Smooth muscle cell (in vitro differentiated cells): ENCODE results near the gene HOXD9. TPM values are rescaled to one million over a fixed set of nuclear protein-coding genes. Genes with fewer than 3 reads are reported as not detected.

Experiments used
- DNase-seq: peaks from one replicate; lab custom pipeline; 2025; ENCODE audit not compliant: unreplicated experiment; lab: John Stamatoyannopoulos, UW
- H2AFZ ChIP-seq: fragments of 200-600 bp; sonication (generic); 2 replicates; pipeline ENCODE4 v1.6.0; 2016; ENCODE audit warnings: antibody characterized with exemption, low read depth, mild to moderate bottlenecking
- H3F3A ChIP-seq: fragments of 200-600 bp; sonication (generic); 2 replicates; pipeline ENCODE4 v1.6.0; 2017; ENCODE audit warnings: antibody characterized with exemption, low read depth
- H3K27ac ChIP-seq: fragments of 200-600 bp; sonication (generic); 2 replicates; pipeline ENCODE4 v1.5.1; 2016; ENCODE audit warnings: low read depth, mild to moderate bottlenecking
- H3K27me3 ChIP-seq: fragments of 200-600 bp; sonication (generic); 2 replicates; pipeline ENCODE4 v1.6.1; 2016; ENCODE audit warnings: low read depth, mild to moderate bottlenecking
- H3K36me3 ChIP-seq: fragments of 200-600 bp; sonication (generic); 2 replicates; pipeline ENCODE4 v1.5.1; 2016; ENCODE audit warnings: low read depth
- H3K4me1 ChIP-seq: fragments of 200-600 bp; sonication (generic); 2 replicates; pipeline ENCODE4 v1.5.1; 2016; ENCODE audit warnings: low read depth
- H3K4me2 ChIP-seq: fragments of 200-600 bp; sonication (generic); 2 replicates; pipeline ENCODE4 v1.6.0; 2016; ENCODE audit warnings: mild to moderate bottlenecking
- H3K4me3 ChIP-seq: fragments of 200-600 bp; sonication (generic); 2 replicates; pipeline ENCODE4 v1.5.1; 2016; ENCODE audit warnings: mild to moderate bottlenecking
- H3K79me2 ChIP-seq: fragments of 200-600 bp; sonication (generic); 2 replicates; pipeline ENCODE4 v1.6.0; 2016; ENCODE audit warnings: low read depth, mild to moderate bottlenecking
- H3K9ac ChIP-seq: fragments of 200-600 bp; sonication (generic); 2 replicates; pipeline ENCODE4 v1.6.0; 2016; ENCODE audit warnings: low read depth
- H3K9me3 ChIP-seq: fragments of 200-600 bp; sonication (generic); replicated peaks from 2 replicates; pipeline ENCODE4 v1.5.1; 2016; ENCODE audit warnings: low read depth
- H4K20me1 ChIP-seq: fragments of 200-600 bp; sonication (generic); 2 replicates; pipeline ENCODE4 v1.6.0; 2016; ENCODE audit warnings: low read depth
- WGBS: methylation state at CpG from one replicate; pipeline ENCODE4 v1.1.7; 2016; ENCODE audit warnings: low lambda C conversion rate; 5-methylcytosine and 5-hydroxymethylcytosine counted together
- polyA plus RNA-seq: library from polyadenylated mRNA; unstranded; fragments of >200 nt; fragmentation: Nextera tagmentation; extraction: Ambion mirVana; gene quantifications from 2 replicates; pipeline ENCODE4 v1.2.1, GENCODE V29; 2016
- total RNA-seq: library from RNA; depleted of rRNA; stranded (reverse); fragments of >200 nt; gene quantifications from 2 replicates; pipeline ENCODE4 v1.2.3, GENCODE V29; 2014
- TF ChIP-seq, protein P1 (sequence below): fragments of 200-600 bp; sonication (generic); IDR thresholded peaks from 2 replicates; pipeline ENCODE4 v1.5.1; 2017; ENCODE audit warnings: borderline replicate concordance, mild to moderate bottlenecking, antibody characterized with exemption; ENCODE audit not compliant: insufficient read depth, poor library complexity, severe bottlenecking

HOXD9 gene
- total and polyA plus RNA-seq, 2 experiments from 2014 or later = 0.49 to 2.2 TPM

DNA sequence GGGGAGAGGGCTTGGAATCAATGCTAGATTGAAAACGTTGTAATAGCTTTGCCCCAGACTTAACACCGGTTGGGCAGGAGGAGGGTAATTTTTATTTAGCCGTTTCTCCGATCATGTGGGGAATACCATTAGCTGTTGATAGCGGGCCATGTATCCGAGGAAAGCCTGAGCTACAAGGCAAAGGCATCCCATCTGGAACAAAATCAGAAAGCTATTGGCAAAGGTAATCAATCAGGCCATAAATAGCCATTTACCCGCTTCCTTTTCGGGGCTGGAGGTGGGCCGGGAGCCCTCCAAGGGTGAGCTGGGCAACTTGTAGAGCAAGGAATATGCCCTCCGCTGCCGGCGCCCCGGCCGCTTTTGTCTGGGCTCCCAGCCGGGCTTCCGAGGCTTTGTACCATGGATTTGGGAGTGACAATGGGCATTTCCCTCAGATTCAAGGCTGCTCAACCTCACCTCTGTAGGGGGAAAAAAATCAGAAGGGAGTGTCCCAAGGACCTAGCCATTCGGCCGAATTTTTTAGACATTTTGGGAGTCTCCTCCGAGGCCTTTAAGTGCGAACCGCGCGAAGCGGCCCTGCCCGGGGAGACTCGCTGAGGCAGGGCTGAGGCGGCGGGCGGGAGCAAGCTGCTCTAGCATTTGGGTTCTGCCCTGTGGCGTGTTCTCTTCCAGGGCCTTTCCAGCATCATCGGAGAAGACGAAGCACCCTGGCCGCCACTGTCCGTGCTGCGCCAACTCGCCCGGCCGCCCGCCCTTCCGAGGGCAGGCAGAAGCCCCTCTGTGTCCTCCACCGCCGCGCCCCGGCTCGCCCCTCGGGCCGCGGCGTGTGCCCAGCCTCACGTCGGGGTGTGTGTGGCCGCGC is 1.1 kb upstream of the HOXD9 start:
- Histone ChIP-seq H3F3A (no peaks in the 10 kb centered on the region), H3K9me3 (no peaks in the 10 kb centered on the region), H2AFZ (no peak overlapping the region), H3K27me3 (peaks cover 100% of the 10 kb centered on the region), H3K9ac (no peak overlapping the region), H3K4me1 (no peaks in the 10 kb centered on the region), H3K4me2 (no peak overlapping the region), H4K20me1 (peaks cover 80% of the 10 kb centered on the region), H3K27ac (no peak overlapping the region), H3K4me3 (no peak overlapping the region), H3K79me2 (no peaks in the 10 kb centered on the region), H3K36me3 (no peaks in the 10 kb centered on the region)
- 25% methylated on average over 52 of the region's 53 CpGs for WGBS
- TF ChIP-seq, protein P1, sequence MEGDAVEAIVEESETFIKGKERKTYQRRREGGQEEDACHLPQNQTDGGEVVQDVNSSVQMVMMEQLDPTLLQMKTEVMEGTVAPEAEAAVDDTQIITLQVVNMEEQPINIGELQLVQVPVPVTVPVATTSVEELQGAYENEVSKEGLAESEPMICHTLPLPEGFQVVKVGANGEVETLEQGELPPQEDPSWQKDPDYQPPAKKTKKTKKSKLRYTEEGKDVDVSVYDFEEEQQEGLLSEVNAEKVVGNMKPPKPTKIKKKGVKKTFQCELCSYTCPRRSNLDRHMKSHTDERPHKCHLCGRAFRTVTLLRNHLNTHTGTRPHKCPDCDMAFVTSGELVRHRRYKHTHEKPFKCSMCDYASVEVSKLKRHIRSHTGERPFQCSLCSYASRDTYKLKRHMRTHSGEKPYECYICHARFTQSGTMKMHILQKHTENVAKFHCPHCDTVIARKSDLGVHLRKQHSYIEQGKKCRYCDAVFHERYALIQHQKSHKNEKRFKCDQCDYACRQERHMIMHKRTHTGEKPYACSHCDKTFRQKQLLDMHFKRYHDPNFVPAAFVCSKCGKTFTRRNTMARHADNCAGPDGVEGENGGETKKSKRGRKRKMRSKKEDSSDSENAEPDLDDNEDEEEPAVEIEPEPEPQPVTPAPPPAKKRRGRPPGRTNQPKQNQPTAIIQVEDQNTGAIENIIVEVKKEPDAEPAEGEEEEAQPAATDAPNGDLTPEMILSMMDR = no peak
- no peak for DNase-seq

DNA sequence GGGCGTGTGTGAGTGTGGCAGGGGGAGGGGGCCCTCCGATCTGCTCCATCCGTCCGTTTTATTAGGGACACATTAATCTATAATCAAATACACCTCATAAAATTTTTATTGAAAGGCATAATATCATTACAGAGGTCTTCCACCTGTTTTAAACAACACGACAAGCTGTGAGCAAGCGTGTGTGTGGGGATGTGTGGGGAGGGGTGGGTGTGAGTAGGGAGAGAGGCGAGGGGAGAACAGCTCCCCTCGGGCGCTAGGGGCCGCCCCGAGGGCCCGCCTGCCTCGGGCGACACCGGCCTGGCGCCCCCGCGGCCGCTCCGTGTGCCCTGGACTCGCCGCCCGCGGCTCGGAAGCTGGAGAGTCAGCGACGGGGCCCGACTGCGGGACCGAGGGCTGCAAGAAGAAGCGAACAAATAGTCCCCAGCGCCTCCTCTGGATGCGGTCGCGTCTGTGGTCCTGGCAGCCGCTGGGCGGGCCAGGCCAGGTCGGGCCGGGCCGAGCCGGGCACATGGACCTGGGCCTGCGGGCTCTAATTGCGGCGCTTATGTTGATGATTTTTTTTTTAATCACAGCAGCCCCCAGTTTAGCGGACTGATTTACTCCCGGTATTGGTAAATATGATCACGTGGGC is 352 bp upstream of the HOXD9 start:
- H3K27ac ChIP-seq = no peak overlapping the region
- peak overlapping the region; percentile 87 for H3K4me2 ChIP-seq
- WGBS = 2% methylated on average over 43 of the region's 47 CpGs
- no peaks in the 10 kb centered on the region for H3K9me3 ChIP-seq
- no peak for DNase-seq
- no peaks in the 10 kb centered on the region for H3F3A ChIP-seq
- TF ChIP-seq, protein P1 = no peak
- no peaks in the 10 kb centered on the region for H3K79me2 ChIP-seq
- H4K20me1 ChIP-seq = peaks cover 72% of the 10 kb centered on the region
- H3K4me3 ChIP-seq = peak overlapping the region; percentile 45
- H3K9ac ChIP-seq = no peak overlapping the region
- H3K36me3 ChIP-seq = no peaks in the 10 kb centered on the region
- no peaks in the 10 kb centered on the region for H3K4me1 ChIP-seq
- H3K27me3 ChIP-seq = peaks cover 100% of the 10 kb centered on the region
- no peak overlapping the region for H2AFZ ChIP-seq

DNA sequence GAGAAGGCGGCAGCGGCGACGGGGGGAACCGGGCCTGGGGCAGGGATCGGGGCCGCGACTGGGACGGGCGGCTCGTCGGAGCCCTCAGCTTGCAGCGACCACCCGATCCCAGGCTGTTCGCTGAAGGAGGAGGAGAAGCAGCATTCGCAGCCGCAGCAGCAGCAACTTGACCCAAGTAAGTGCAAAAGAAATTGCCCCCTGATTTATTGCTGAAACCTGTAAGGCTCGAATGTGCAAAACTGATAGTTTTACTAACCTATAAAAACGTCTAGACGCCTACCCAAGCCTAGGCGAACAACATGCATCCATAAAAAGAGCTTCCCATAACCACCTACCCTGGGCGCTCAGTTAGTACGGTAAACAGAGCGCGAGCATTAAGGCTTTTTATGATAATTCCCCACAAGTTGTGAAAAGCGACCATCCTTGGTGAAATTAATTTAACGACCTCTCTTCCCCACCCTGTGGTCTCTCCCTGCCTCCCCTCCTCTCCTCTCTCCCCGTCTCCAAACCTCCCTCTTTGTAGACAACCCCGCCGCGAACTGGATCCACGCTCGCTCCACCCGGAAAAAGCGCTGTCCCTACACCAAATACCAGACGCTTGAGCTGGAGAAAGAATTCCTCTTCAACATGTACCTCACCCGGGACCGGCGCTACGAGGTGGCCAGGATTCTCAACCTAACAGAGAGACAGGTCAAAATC is 1.0 kb downstream of the HOXD9 start:
- H4K20me1 ChIP-seq = peaks cover 58% of the 10 kb centered on the region
- H3K36me3 ChIP-seq = no peaks in the 10 kb centered on the region
- no peak overlapping the region for H3K27ac ChIP-seq
- H3K79me2 ChIP-seq = no peaks in the 10 kb centered on the region
- H3K4me3 ChIP-seq = peak overlapping the region; percentile 45
- TF ChIP-seq, protein P1 = no peak
- H3K27me3 ChIP-seq = peaks cover 100% of the 10 kb centered on the region
- H3K9ac ChIP-seq = no peak overlapping the region
- no peaks in the 10 kb centered on the region for H3K9me3 ChIP-seq
- H3K4me1 ChIP-seq = no peaks in the 10 kb centered on the region
- WGBS = 13% methylated on average over 38 of the region's 40 CpGs
- H3F3A ChIP-seq = no peaks in the 10 kb centered on the region
- DNase-seq = no peak
- peak overlapping the region; percentile 87 for H3K4me2 ChIP-seq
- H2AFZ ChIP-seq = no peak overlapping the region
